Small intestine (tissue), 7 donors: ENCODE results near the gene EEFSEC. TPM values are rescaled to one million over a fixed set of nuclear protein-coding genes. Genes with fewer than 3 reads are reported as not detected.

Source experiments
- DNase-seq, 2 donors: peaks; one replicate each; pipeline versions ENCODE4 v3.0.0 to v3.0.0-alpha.2; 2013
- FAIRE-seq: peaks from 2 replicates; lab custom pipeline; 2012; peaks lifted over from hg19 to GRCh38; lab: Jason Lieb, UNC
- H3K27ac ChIP-seq, 3 donors: one replicate each; pipeline ENCODE4 v1.5.1; 2013; ENCODE audit warnings: low read length in 2 of 3, mild to moderate bottlenecking in 2 of 3, control low read depth in 1 of 3, inconsistent platforms in 1 of 3, low read depth in 1 of 3, moderate library complexity in 1 of 3
- H3K27me3 ChIP-seq, 3 donors: one replicate each; pipeline ENCODE4 v1.6.1; 2013; ENCODE audit warnings: low read length in 3 of 3, inconsistent platforms in 1 of 3; ENCODE audit not compliant: control insufficient read depth in 3 of 3, insufficient read depth in 3 of 3
- H3K36me3 ChIP-seq, 3 donors: one replicate each; pipeline ENCODE4 v1.6.1; 2013; ENCODE audit warnings: low read length in 3 of 3, inconsistent platforms in 1 of 3, low read depth in 1 of 3, mild to moderate bottlenecking in 1 of 3, moderate library complexity in 1 of 3; ENCODE audit not compliant: control insufficient read depth in 3 of 3, insufficient read depth in 2 of 3
- H3K4me1 ChIP-seq, 3 donors: one replicate each; pipeline ENCODE4 v1.6.1; 2013; ENCODE audit warnings: low read length in 2 of 3, inconsistent platforms in 1 of 3, low read depth in 1 of 3, mild to moderate bottlenecking in 1 of 3, moderate library complexity in 1 of 3; ENCODE audit not compliant: control insufficient read depth in 3 of 3, insufficient read depth in 2 of 3
- H3K4me3 ChIP-seq, 3 donors: one replicate each; pipeline ENCODE4 v1.5.1; 2013; ENCODE audit warnings: low read length in 3 of 3, control low read depth in 1 of 3, inconsistent platforms in 1 of 3, low read depth in 1 of 3, mild to moderate bottlenecking in 1 of 3, moderate library complexity in 1 of 3
- H3K9me3 ChIP-seq, 2 donors: one replicate each; pipeline ENCODE4 v1.6.1; 2013; ENCODE audit warnings: low read depth in 1 of 2, low read length in 1 of 2; ENCODE audit not compliant: control insufficient read depth in 2 of 2, insufficient read depth in 1 of 2
- WGBS, 3 donors: extraction: QIAGEN DNeasy Blood & Tissue Kit; methylation state at CpG; one replicate each; pipeline ENCODE4 v1.1.7; 2013; 5-methylcytosine and 5-hydroxymethylcytosine counted together
- polyA plus RNA-seq, 4 donors: library from polyadenylated mRNA; stranded (reverse) in 3 of 4; unstranded in 1 of 4; fragments of 200-250 nt in 3 of 4; fragments of 120-200 nt in 1 of 4; gene quantifications; one replicate each; pipeline versions ENCODE4 v1.2.1 to v1.2.3, GENCODE V29; 2013
- donor health status: healthy with polysubstance abuse.
- donor health status: control.
- donor health status: control.
- donor health status: Bipolar disorder and iron deficiency.
- donor health status: healthy.

EEFSEC gene
- polyA plus RNA-seq, 4 donors = 4.9 to 29.0 (median 10.2) TPM

GRCh38 chr3:128419311-128419710 is 266.0 kb downstream of the EEFSEC start:
- DNase-seq (no peak), FAIRE-seq (no peak)
- Histone ChIP-seq H3K4me3 (no peak overlapping the region), H3K4me1 (peaks cover 0 to 9% (median 0%) of the 10 kb centered on the region in 3 donors), H3K9me3 (peaks cover 0 to 12% of the 10 kb centered on the region in 2 donors), H3K27ac (no peak overlapping the region), H3K27me3 (peaks cover 0 to 2% (median 0%) of the 10 kb centered on the region in 3 donors), H3K36me3 (no peaks in the 10 kb centered on the region)
- WGBS, 3 donors = 94 to 95% (median 95%) methylated on average over 4 of the region's 4 CpGs

GRCh38 chr3:128420289-128420688 is 267.0 kb downstream of the EEFSEC start:
- Histone ChIP-seq H3K27ac (no peak overlapping the region), H3K4me3 (no peak overlapping the region), H3K27me3 (peaks cover 0 to 2% (median 0%) of the 10 kb centered on the region in 3 donors), H3K9me3 (peaks cover 0 to 12% of the 10 kb centered on the region in 2 donors), H3K36me3 (no peaks in the 10 kb centered on the region), H3K4me1 (peaks cover 0 to 9% (median 0%) of the 10 kb centered on the region in 3 donors)
- DNase-seq (no peak), FAIRE-seq (no peak)
- WGBS, 3 donors = 80 to 94% (median 86%) methylated on average over 7 of the region's 7 CpGs

DNA sequence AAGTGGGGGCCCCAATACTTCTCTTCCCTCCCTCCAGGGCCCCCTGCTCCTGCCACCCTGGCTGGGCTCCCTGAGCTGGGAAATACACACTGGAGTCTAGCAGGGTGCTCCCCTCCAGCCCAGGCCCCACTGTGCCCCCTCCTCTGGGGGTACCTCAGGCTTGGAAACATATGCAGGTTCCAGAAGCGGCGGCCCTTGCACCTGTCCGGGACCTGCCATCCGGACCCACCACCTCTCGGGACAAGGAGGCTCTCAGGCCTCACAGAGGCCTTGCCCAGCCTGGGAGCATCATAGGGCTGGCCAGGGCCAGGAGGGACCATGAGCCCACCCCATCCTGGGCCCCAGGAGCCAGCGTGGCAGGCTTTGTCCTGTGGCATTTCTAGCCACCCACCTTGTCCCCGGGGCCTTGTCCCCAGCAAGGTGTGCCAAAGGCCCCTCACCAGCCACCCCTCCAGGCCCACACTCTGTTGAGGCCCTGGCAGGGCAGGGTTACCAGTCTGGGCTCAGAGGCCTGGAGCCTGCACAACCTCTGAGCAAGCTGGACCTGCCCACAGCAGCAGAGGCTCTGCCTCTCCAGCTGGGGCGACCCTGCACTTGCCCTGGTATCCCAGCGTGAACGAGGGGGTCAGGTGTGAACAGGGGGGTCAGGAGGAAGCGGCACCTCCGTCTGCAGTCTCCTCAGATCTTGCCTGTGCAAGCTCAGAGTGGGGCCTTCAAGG is 267.6 kb downstream of the EEFSEC start:
- Histone ChIP-seq H3K9me3 (peaks cover 0 to 12% of the 10 kb centered on the region in 2 donors), H3K27me3 (peaks cover 0 to 2% (median 0%) of the 10 kb centered on the region in 3 donors), H3K27ac (no peak overlapping the region), H3K4me1 (peaks cover 0 to 10% (median 0%) of the 10 kb centered on the region in 3 donors), H3K4me3 (no peak overlapping the region), H3K36me3 (no peaks in the 10 kb centered on the region)
- WGBS, 3 donors = 83 to 93% (median 84%) methylated on average over 12 of the region's 12 CpGs
- DNase-seq = no peak
- FAIRE-seq = no peak

GRCh38 chr3:128421439-128421836 is 268.2 kb downstream of the EEFSEC start:
- H3K27ac ChIP-seq = no peak overlapping the region
- no peak for DNase-seq
- H3K27me3 ChIP-seq = peaks cover 0 to 2% (median 0%) of the 10 kb centered on the region in 3 donors
- WGBS, 3 donors = 63 to 70% (median 70%) methylated on average over 11 of the region's 11 CpGs
- no peak overlapping the region for H3K4me3 ChIP-seq
- no peaks in the 10 kb centered on the region for H3K36me3 ChIP-seq
- H3K4me1 ChIP-seq = peaks cover 0 to 10% (median 0%) of the 10 kb centered on the region in 3 donors
- FAIRE-seq = no peak
- peaks cover 0 to 12% of the 10 kb centered on the region in 2 donors for H3K9me3 ChIP-seq

DNA sequence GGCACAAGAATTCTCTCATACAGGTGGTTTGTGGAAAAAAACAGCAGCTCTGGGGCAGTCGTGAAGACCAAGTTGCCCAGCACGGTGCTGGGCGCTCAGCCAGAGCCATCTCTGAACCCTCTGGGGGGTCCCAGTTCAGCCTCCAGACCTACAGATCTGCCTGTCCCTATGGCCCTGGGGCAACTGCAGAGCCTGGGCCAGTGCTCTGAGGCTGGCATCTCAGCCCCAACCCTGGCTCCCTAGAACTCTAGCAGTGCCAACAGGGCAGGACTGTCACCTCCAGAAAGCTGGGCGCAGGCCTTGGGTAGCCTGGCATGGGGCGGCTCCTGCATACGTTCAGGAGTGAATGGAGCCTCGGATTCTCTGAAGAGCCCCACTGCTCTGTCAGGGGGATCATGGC is 268.7 kb downstream of the EEFSEC start:
- FAIRE-seq (no peak), DNase-seq (no peak)
- Histone ChIP-seq H3K4me3 (no peak overlapping the region), H3K27ac (no peak overlapping the region), H3K27me3 (peaks cover 0 to 4% (median 0%) of the 10 kb centered on the region in 3 donors), H3K4me1 (peaks cover 0 to 10% (median 0%) of the 10 kb centered on the region in 3 donors), H3K9me3 (peaks cover 0 to 12% of the 10 kb centered on the region in 2 donors), H3K36me3 (no peaks in the 10 kb centered on the region)
- WGBS, 3 donors = 81 to 87% (median 84%) methylated on average over 7 of the region's 7 CpGs

DNA sequence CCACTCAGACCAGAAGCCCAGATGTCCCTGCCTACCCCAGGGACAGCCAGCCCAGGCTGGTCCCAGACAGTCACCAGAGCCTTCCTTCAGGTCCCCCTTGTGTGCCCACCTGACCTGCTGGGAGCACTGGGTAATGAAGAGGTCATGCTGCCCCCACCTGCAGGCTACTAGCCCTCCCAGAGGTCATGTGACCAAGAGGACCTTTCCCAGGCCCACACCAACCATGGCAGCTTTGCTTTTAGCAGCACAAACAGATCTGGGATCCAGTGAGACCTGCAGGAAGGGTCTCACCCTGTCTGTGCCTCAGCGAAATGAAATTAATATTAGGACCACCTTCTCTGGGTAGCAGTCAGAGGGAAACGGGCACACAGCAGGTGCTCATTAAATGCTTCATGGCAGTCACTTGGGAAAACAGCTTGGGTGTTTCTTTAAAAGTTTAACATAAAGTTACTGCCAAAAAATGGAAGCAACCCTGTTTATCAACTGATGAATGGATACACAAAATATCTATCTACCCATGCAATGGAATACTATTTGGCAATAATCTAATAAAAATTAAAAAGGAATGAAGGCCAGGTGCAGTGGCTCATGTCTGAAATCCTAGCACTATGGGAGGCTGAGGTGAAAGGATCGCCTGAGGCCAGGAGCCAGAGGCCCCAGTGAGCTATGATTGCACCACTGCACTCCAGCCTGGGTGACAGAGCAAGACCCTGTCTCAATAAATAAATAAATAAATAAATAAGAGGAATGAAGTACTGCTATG is 269.7 kb downstream of the EEFSEC start:
- WGBS, 3 donors = 90 to 92% (median 91%) methylated on average over 3 of the region's 3 CpGs
- Histone ChIP-seq H3K27ac (no peak overlapping the region), H3K9me3 (peaks cover 0 to 12% of the 10 kb centered on the region in 2 donors), H3K4me1 (peaks cover 0 to 10% (median 0%) of the 10 kb centered on the region in 3 donors), H3K27me3 (peaks cover 0 to 3% (median 0%) of the 10 kb centered on the region in 3 donors), H3K36me3 (no peaks in the 10 kb centered on the region), H3K4me3 (no peak overlapping the region)
- DNase-seq = no peak
- no peak for FAIRE-seq

DNA sequence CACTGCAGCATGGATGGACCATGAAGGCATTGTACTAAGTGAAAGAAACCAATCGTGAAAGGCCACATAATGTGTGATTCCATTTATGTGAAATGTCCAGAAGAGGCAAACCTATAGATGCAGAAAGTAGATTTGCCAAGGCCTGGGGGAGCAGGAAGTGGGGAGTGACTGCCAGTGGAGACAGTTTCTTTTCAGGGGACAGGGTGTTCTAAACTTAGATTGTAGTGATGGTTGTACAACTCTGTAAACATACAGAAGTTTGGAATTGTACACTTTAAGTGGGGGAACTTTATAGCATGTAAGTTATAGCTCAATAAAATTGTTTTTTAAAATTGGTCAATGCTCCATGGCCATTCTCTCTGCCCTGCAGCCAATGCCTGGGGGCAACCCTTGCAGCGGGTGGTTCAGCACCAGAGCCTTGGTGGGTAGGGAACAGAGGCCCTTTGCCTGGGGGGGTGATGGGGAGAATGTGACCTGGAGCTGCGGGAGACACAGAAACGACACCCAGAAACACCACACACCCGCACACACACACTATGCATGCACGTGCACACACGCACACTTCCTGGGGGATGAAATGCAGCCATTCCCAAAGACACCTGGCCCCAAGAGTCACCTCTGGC is 270.4 kb downstream of the EEFSEC start:
- Histone ChIP-seq H3K9me3 (peaks cover 0 to 10% of the 10 kb centered on the region in 2 donors), H3K27me3 (peaks cover 0 to 3% (median 0%) of the 10 kb centered on the region in 3 donors), H3K4me3 (no peak overlapping the region), H3K27ac (no peak overlapping the region), H3K36me3 (no peaks in the 10 kb centered on the region), H3K4me1 (peaks cover 0 to 10% (median 0%) of the 10 kb centered on the region in 3 donors)
- 83 to 91% (median 89%) methylated on average over 7 of the region's 7 CpGs for WGBS, 3 donors
- DNase-seq (no peak), FAIRE-seq (no peak)

- FAIRE-seq (no peak), DNase-seq (no peak)
- Histone ChIP-seq H3K4me3 (no peak overlapping the region), H3K36me3 (no peaks in the 10 kb centered on the region), H3K9me3 (peaks cover 0 to under 1% of the 10 kb centered on the region in 2 donors), H3K27ac (no peak overlapping the region), H3K4me1 (peaks cover 0 to 10% (median 0%) of the 10 kb centered on the region in 3 donors), H3K27me3 (peaks cover 0 to 3% (median 0%) of the 10 kb centered on the region in 3 donors)
- 81 to 88% (median 84%) methylated on average over 14 of the region's 14 CpGs for WGBS, 3 donors
Measured at GRCh38 chr3:128424508-128425069, 271.3 kb downstream of the EEFSEC start.
